Liver (tissue), 9 donors: ENCODE results near the gene CCDC106. TPM values are rescaled to one million over a fixed set of nuclear protein-coding genes. Genes with fewer than 3 reads are reported as not detected.

Experiments
- DNase-seq: peaks from one replicate; pipeline ENCODE4 v3.0.0-alpha.2; 2017; ENCODE audit warnings: low spot score
- H3K27ac ChIP-seq, 2 donors: one replicate each; pipeline ENCODE4 v1.7.0; 2013; ENCODE audit warnings: inconsistent platforms in 2 of 2, low read length in 2 of 2, control low read depth in 1 of 2, low read depth in 1 of 2, mild to moderate bottlenecking in 1 of 2
- H3K27me3 ChIP-seq, 4 donors: one replicate each; pipeline versions ENCODE4 v1.6.1 to v1.7.0; 2013; ENCODE audit warnings: low read length in 3 of 4, inconsistent platforms in 1 of 4, mild to moderate bottlenecking in 1 of 4, moderate library complexity in 1 of 4; ENCODE audit not compliant: control insufficient read depth in 4 of 4, insufficient read depth in 4 of 4
- H3K36me3 ChIP-seq, 4 donors: one replicate each; pipeline versions ENCODE4 v1.6.1 to v1.7.0; 2013; ENCODE audit warnings: low read length in 3 of 4, mild to moderate bottlenecking in 3 of 4, low read depth in 1 of 4, moderate library complexity in 1 of 4; ENCODE audit not compliant: control insufficient read depth in 4 of 4, insufficient read depth in 3 of 4
- H3K4me1 ChIP-seq, 4 donors: one replicate each; pipeline versions ENCODE4 v1.6.1 to v1.7.0; 2013; ENCODE audit warnings: low read length in 3 of 4, mild to moderate bottlenecking in 3 of 4, moderate library complexity in 1 of 4; ENCODE audit not compliant: control insufficient read depth in 4 of 4, insufficient read depth in 4 of 4
- H3K4me3 ChIP-seq, 3 donors: one replicate each; pipeline versions ENCODE4 v1.6.1 to v1.7.0; 2013; ENCODE audit warnings: low read length in 3 of 3, control low read depth in 1 of 3, low read depth in 1 of 3, mild to moderate bottlenecking in 1 of 3
- H3K9ac ChIP-seq, 2 donors: one replicate each; pipeline ENCODE4 v1.7.0; 2013; ENCODE audit warnings: low read length in 2 of 2, mild to moderate bottlenecking in 2 of 2, moderate library complexity in 2 of 2, control low read depth in 1 of 2, low read depth in 1 of 2
- H3K9me3 ChIP-seq, 4 donors: one replicate each; pipeline versions ENCODE4 v1.6.1 to v1.7.0; 2013; ENCODE audit warnings: low read length in 3 of 4; ENCODE audit not compliant: control insufficient read depth in 4 of 4
- EGR1 ChIP-seq, 2 donors: IDR thresholded peaks; 2 replicates each; pipeline ENCODE4 v1.6.1; 2016 to 2018; ENCODE audit warnings: antibody characterized with exemption in 2 of 2, low read depth in 2 of 2
- FOXA1 ChIP-seq: IDR thresholded peaks from 2 replicates; pipeline ENCODE4 v1.6.1; 2016; ENCODE audit warnings: antibody characterized with exemption
- GABPA ChIP-seq, 2 donors: IDR thresholded peaks in 1 of 2; conservative IDR thresholded peaks in 1 of 2; 2 replicates each; pipeline ENCODE4 v1.6.1; 2016; ENCODE audit warnings: antibody characterized with exemption in 2 of 2, mild to moderate bottlenecking in 1 of 2, moderate library complexity in 1 of 2
- HNF4A ChIP-seq, 2 donors: conservative IDR thresholded peaks; 2 replicates each; pipeline ENCODE4 v1.6.1; 2016; ENCODE audit warnings: antibody characterized with exemption in 2 of 2, mild to moderate bottlenecking in 2 of 2
- HNF4G ChIP-seq: IDR thresholded peaks from 2 replicates; pipeline ENCODE4 v1.6.1; 2016; ENCODE audit warnings: antibody characterized with exemption
- JUND ChIP-seq, 2 donors: IDR thresholded peaks; 2 replicates each; pipeline ENCODE4 v1.6.1; 2016; ENCODE audit warnings: antibody characterized with exemption in 2 of 2
- MAX ChIP-seq: IDR thresholded peaks from 2 replicates; pipeline ENCODE4 v1.6.1; 2016; ENCODE audit warnings: antibody characterized with exemption
- NR2F2 ChIP-seq: IDR thresholded peaks from 2 replicates; pipeline ENCODE4 v1.6.1; 2016; ENCODE audit warnings: antibody characterized with exemption
- RAD21 ChIP-seq, 2 donors: IDR thresholded peaks; 2 replicates each; pipeline ENCODE4 v1.6.1; 2016; ENCODE audit warnings: antibody characterized with exemption in 2 of 2, mild to moderate bottlenecking in 2 of 2
- RXRA ChIP-seq, 2 donors: IDR thresholded peaks; 2 replicates each; pipeline ENCODE4 v1.6.1; 2017 to 2018; ENCODE audit warnings: antibody characterized with exemption in 2 of 2, mild to moderate bottlenecking in 1 of 2
- SP1 ChIP-seq: IDR thresholded peaks from 2 replicates; pipeline ENCODE4 v1.6.1; 2018; ENCODE audit warnings: antibody characterized with exemption, mild to moderate bottlenecking
- TAF1 ChIP-seq: conservative IDR thresholded peaks from 2 replicates; pipeline ENCODE4 v1.6.1; 2016; ENCODE audit warnings: antibody characterized with exemption, mild to moderate bottlenecking
- YY1 ChIP-seq: IDR thresholded peaks from 2 replicates; pipeline ENCODE4 v1.6.1; 2016; ENCODE audit warnings: antibody characterized with exemption, mild to moderate bottlenecking
- ZBTB33 ChIP-seq: IDR thresholded peaks from 2 replicates; pipeline ENCODE4 v1.6.1; 2016; ENCODE audit warnings: antibody characterized with exemption
- WGBS: extraction: QIAGEN DNeasy Blood & Tissue Kit; methylation state at CpG from one replicate; pipeline ENCODE4 v1.1.7; 2013; 5-methylcytosine and 5-hydroxymethylcytosine counted together
- polyA plus RNA-seq, 2 donors: library from polyadenylated mRNA; stranded (reverse) in 1 of 2; unstranded in 1 of 2; fragments of 200-250 nt in 1 of 2; fragments of >200 nt in 1 of 2; fragmentation: Nextera tagmentation in 1 of 2; extraction: Ambion mirVana in 1 of 2; gene quantifications; one replicate each; pipeline versions ENCODE4 v1.2.1 to v1.2.3, GENCODE V29; 2013 to 2015
- total RNA-seq, 2 donors: library from RNA; depleted of rRNA; stranded (reverse); fragments of >200 nt; gene quantifications; one replicate each; pipeline ENCODE4 v1.2.3, GENCODE V29; 2014
- TF ChIP-seq, protein P1 (sequence below): IDR thresholded peaks from 2 replicates; pipeline ENCODE4 v1.6.1; 2016; ENCODE audit warnings: antibody characterized with exemption
- TF ChIP-seq, protein P2 (sequence below): IDR thresholded peaks from 2 replicates; pipeline ENCODE4 v1.6.1; 2016; ENCODE audit warnings: antibody characterized with exemption, mild to moderate bottlenecking
- donor health status: healthy.
- donor health status: healthy.
- donor health status: healthy.
- donor health status: healthy.
- donor health status: healthy.

Gene CCDC106
- total and polyA plus RNA-seq, 4 donors, result 3.6 to 13.5 (median 5.9) TPM

GRCh38 chr19:55606817-55607216 is 41.2 kb upstream of the CCDC106 start:
- peaks cover 0 to 18% (median 15%) of the 10 kb centered on the region in 4 donors for H3K4me1 ChIP-seq
- no peak overlapping the region for H3K27ac ChIP-seq
- 80% methylated on average over 9 of the region's 9 CpGs for WGBS
- no peak for DNase-seq
- H3K36me3 ChIP-seq, result peaks cover 0 to 8% (median 2%) of the 10 kb centered on the region in 4 donors
- no peak for TF ChIP-seq HNF4G
- TF ChIP-seq ZBTB33, result no peak
- no peak for TF ChIP-seq HNF4A (conservative IDR thresholded peaks at IDR 0.05)
- TF ChIP-seq, protein P1, sequence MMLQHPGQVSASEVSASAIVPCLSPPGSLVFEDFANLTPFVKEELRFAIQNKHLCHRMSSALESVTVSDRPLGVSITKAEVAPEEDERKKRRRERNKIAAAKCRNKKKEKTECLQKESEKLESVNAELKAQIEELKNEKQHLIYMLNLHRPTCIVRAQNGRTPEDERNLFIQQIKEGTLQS, result no peak
- no peak for TF ChIP-seq YY1
- no peak for TF ChIP-seq MAX
- TF ChIP-seq GABPA (IDR thresholded peaks at IDR 0.05 in 1 of 2, conservative IDR thresholded peaks at IDR 0.05 in 1 of 2), result no peak
- TF ChIP-seq SP1, result no peak
- no peak for TF ChIP-seq NR2F2
- no peak for TF ChIP-seq EGR1 (IDR thresholded peaks at IDR 0.05; ENCODE audit: low read depth in 2 of 2)
- TF ChIP-seq FOXA1, result no peak
- TF ChIP-seq RXRA (IDR thresholded peaks at IDR 0.05), result no peak
- H3K27me3 ChIP-seq, result no peaks in the 10 kb centered on the region
- no peak overlapping the region for H3K4me3 ChIP-seq
- H3K9me3 ChIP-seq, result no peaks in the 10 kb centered on the region
- H3K9ac ChIP-seq, result no peak overlapping the region

GRCh38 chr19:55609326-55609725 is 38.7 kb upstream of the CCDC106 start:
- peaks cover 0 to 18% (median 15%) of the 10 kb centered on the region in 4 donors for H3K4me1 ChIP-seq
- no peaks in the 10 kb centered on the region for H3K27me3 ChIP-seq
- WGBS, result 81% methylated on average over 5 of the region's 5 CpGs
- no peak for TF ChIP-seq HNF4A (conservative IDR thresholded peaks at IDR 0.05)
- no peak for TF ChIP-seq GABPA (IDR thresholded peaks at IDR 0.05 in 1 of 2, conservative IDR thresholded peaks at IDR 0.05 in 1 of 2)
- TF ChIP-seq FOXA1, result no peak
- no peak for TF ChIP-seq ZBTB33
- no peak for TF ChIP-seq RAD21 (IDR thresholded peaks at IDR 0.05)
- no peak for TF ChIP-seq SP1
- TF ChIP-seq, protein P2, sequence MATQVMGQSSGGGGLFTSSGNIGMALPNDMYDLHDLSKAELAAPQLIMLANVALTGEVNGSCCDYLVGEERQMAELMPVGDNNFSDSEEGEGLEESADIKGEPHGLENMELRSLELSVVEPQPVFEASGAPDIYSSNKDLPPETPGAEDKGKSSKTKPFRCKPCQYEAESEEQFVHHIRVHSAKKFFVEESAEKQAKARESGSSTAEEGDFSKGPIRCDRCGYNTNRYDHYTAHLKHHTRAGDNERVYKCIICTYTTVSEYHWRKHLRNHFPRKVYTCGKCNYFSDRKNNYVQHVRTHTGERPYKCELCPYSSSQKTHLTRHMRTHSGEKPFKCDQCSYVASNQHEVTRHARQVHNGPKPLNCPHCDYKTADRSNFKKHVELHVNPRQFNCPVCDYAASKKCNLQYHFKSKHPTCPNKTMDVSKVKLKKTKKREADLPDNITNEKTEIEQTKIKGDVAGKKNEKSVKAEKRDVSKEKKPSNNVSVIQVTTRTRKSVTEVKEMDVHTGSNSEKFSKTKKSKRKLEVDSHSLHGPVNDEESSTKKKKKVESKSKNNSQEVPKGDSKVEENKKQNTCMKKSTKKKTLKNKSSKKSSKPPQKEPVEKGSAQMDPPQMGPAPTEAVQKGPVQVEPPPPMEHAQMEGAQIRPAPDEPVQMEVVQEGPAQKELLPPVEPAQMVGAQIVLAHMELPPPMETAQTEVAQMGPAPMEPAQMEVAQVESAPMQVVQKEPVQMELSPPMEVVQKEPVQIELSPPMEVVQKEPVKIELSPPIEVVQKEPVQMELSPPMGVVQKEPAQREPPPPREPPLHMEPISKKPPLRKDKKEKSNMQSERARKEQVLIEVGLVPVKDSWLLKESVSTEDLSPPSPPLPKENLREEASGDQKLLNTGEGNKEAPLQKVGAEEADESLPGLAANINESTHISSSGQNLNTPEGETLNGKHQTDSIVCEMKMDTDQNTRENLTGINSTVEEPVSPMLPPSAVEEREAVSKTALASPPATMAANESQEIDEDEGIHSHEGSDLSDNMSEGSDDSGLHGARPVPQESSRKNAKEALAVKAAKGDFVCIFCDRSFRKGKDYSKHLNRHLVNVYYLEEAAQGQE, result no peak
- no peak for TF ChIP-seq YY1
- no peak for TF ChIP-seq TAF1
- no peak for TF ChIP-seq JUND (IDR thresholded peaks at IDR 0.05)
- TF ChIP-seq, protein P1, result no peak
- no peak for TF ChIP-seq EGR1 (IDR thresholded peaks at IDR 0.05; ENCODE audit: low read depth in 2 of 2)
- no peak for TF ChIP-seq NR2F2
- peaks cover 0 to 8% (median 2%) of the 10 kb centered on the region in 4 donors for H3K36me3 ChIP-seq
- no peak overlapping the region for H3K4me3 ChIP-seq
- H3K9me3 ChIP-seq, result no peaks in the 10 kb centered on the region
- DNase-seq, result no peak
- no peak overlapping the region for H3K27ac ChIP-seq
- H3K9ac ChIP-seq, result no peak overlapping the region
